Panc1 (cell line): Measurements from ENCODE around the gene KIAA1958.

Experiments
- POLR2AphosphoS5 ChIP-seq: IDR thresholded peaks from 2 replicates; pipeline ENCODE4 v1.6.1; 2012; ENCODE audit warnings: mild to moderate bottlenecking, low read depth, low read length, moderate library complexity
- TF ChIP-seq, protein P1 (sequence below): fragments of 450-650 bp; IDR thresholded peaks from 2 replicates; pipeline ENCODE4 v1.5.1; 2017; ENCODE audit warnings: mild to moderate bottlenecking

GRCh38 chr9:112475318-112475717, 11.3 kb upstream of the KIAA1958 start:
- no peak for TF ChIP-seq POLR2AphosphoS5
- TF ChIP-seq, protein P1, sequence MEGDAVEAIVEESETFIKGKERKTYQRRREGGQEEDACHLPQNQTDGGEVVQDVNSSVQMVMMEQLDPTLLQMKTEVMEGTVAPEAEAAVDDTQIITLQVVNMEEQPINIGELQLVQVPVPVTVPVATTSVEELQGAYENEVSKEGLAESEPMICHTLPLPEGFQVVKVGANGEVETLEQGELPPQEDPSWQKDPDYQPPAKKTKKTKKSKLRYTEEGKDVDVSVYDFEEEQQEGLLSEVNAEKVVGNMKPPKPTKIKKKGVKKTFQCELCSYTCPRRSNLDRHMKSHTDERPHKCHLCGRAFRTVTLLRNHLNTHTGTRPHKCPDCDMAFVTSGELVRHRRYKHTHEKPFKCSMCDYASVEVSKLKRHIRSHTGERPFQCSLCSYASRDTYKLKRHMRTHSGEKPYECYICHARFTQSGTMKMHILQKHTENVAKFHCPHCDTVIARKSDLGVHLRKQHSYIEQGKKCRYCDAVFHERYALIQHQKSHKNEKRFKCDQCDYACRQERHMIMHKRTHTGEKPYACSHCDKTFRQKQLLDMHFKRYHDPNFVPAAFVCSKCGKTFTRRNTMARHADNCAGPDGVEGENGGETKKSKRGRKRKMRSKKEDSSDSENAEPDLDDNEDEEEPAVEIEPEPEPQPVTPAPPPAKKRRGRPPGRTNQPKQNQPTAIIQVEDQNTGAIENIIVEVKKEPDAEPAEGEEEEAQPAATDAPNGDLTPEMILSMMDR: no peak
